Neural progenitor cell (in vitro differentiated cells): Measurements from ENCODE around the gene CYP11A1. TPM values are rescaled to one million over a fixed set of nuclear protein-coding genes. Genes with fewer than 3 reads are reported as not detected.

Source experiments
- DNase-seq: peaks from one replicate; pipeline ENCODE4 v3.0.0-alpha.2; 2016; ENCODE audit warnings: low spot score
- H2AFZ ChIP-seq: fragments of 200-600 bp; sonication (generic); replicated peaks from 2 replicates; pipeline ENCODE4 v1.6.1; 2016; ENCODE audit warnings: antibody characterized with exemption
- H3F3A ChIP-seq: fragments of 200-600 bp; sonication (generic); 2 replicates; pipeline ENCODE4 v1.6.1; 2016; ENCODE audit warnings: antibody characterized with exemption, low read depth
- H3K27ac ChIP-seq: fragments of 200-600 bp; sonication (generic); 2 replicates; pipeline ENCODE4 v1.5.1; 2016; ENCODE audit warnings: mild to moderate bottlenecking
- H3K27me3 ChIP-seq: fragments of 200-600 bp; sonication (generic); 2 replicates; pipeline ENCODE4 v1.6.1; 2016; ENCODE audit warnings: mild to moderate bottlenecking, moderate library complexity
- H3K36me3 ChIP-seq: fragments of 200-600 bp; sonication (generic); 2 replicates; pipeline ENCODE4 v1.5.1; 2016
- H3K4me1 ChIP-seq: fragments of 200-600 bp; sonication (generic); 2 replicates; pipeline ENCODE4 v1.6.1; 2016; ENCODE audit warnings: mixed run types
- H3K4me2 ChIP-seq: fragments of 200-600 bp; sonication (generic); 2 replicates; pipeline ENCODE4 v1.6.1; 2016
- H3K4me3 ChIP-seq: fragments of 200-600 bp; sonication (generic); 2 replicates; pipeline ENCODE4 v1.5.1; 2016
- H3K79me2 ChIP-seq: fragments of 200-600 bp; sonication (generic); 2 replicates; pipeline ENCODE4 v1.6.1; 2016; ENCODE audit warnings: low read depth
- H3K9ac ChIP-seq: fragments of 200-600 bp; sonication (generic); 2 replicates; pipeline ENCODE4 v1.6.1; 2016
- H3K9me3 ChIP-seq: fragments of 200-600 bp; sonication (generic); 2 replicates; pipeline ENCODE4 v1.5.1; 2016; ENCODE audit warnings: low read depth
- H4K20me1 ChIP-seq: fragments of 200-600 bp; sonication (generic); 2 replicates; pipeline ENCODE4 v1.6.1; 2016; ENCODE audit warnings: low read depth
- H3K27ac Mint-ChIP-seq: 3 replicates; pipeline ENCODE4 v1.8.0; 2021; ENCODE audit warnings: mixed read lengths
- H3K27me3 Mint-ChIP-seq: 2 replicates; pipeline ENCODE4 v1.8.0; 2022; ENCODE audit warnings: low read depth, mild to moderate bottlenecking, inconsistent platforms, moderate library complexity, mixed read lengths; ENCODE audit not compliant: insufficient read depth
- H3K36me3 Mint-ChIP-seq: 3 replicates; pipeline ENCODE4 v1.8.0; 2021; ENCODE audit warnings: mixed read lengths
- H3K4me1 Mint-ChIP-seq: 3 replicates; pipeline ENCODE4 v1.8.0; 2021; ENCODE audit warnings: mixed read lengths
- H3K4me3 Mint-ChIP-seq: 3 replicates; pipeline ENCODE4 v1.8.0; 2021; ENCODE audit warnings: mild to moderate bottlenecking, moderate library complexity, mixed read lengths
- H3K9me3 Mint-ChIP-seq: 3 replicates; pipeline ENCODE4 v1.8.0; 2020; ENCODE audit warnings: mixed read lengths
- CTCF ChIP-seq: fragments of 200-600 bp; sonication (generic); IDR thresholded peaks from 2 replicates; pipeline ENCODE4 v1.5.1; 2017; ENCODE audit warnings: antibody characterized with exemption, mild to moderate bottlenecking
- EZH2 ChIP-seq: fragments of 200-600 bp; sonication (generic); IDR thresholded peaks from 2 replicates; pipeline ENCODE4 v1.6.1; 2017; ENCODE audit warnings: antibody characterized with exemption, mild to moderate bottlenecking, moderate library complexity
- EZH2phosphoT487 ChIP-seq: fragments of 200-600 bp; sonication (generic); IDR thresholded peaks from 2 replicates; pipeline ENCODE4 v1.6.1; 2017; ENCODE audit warnings: antibody characterized with exemption
- total RNA-seq: library from RNA; depleted of rRNA; stranded (reverse); fragments of >200 nt; gene quantifications from 2 replicates; pipeline ENCODE4 v1.2.3, GENCODE V29; 2015; ENCODE audit warnings: low replicate concordance

Gene CYP11A1
- total RNA-seq, 1 donor from 2014 or later: 0.99 TPM

DNA sequence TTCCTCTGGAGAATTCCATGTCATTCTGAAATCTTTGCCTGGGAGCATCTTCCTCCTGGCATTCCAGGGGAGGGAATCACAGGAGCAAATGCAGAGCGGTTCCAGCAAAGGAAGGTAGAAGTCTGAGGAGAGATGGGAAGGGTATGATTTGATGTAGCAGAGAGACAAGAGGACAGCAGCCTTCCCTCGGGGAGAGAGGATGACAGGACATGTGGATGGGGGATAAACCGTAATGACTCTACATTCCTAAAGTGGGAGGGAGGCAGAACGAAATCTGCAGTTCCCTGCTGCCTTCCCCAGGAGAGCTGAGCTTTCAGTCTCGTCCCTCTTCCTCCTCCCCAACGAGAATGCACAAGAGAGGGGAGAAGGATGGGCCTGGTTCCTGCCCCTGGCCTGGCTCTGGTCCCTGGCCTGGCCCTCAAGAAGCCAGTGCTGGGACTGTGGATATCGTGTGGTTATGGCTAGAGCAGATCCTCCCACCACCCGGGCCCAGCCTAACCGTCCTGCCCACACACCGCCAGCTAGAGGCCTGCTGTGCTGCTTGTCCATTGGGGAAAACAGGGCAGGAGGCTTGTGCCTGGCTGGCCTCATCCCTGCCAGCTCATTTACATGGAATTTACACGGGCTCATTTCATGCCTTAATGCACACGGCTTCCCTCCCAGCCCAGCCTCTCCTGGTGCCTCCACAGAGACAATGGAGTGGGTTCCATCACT, 39.7 kb upstream of the CYP11A1 start:
- peak; percentile 79 for DNase-seq
- H3F3A ChIP-seq: no peaks in the 10 kb centered on the region
- H3K79me2 ChIP-seq: no peaks in the 10 kb centered on the region
- Mint-ChIP-seq H3K9me3 (no peaks in the 10 kb centered on the region), H3K4me1 (peaks cover 44% of the 10 kb centered on the region), H3K27me3 (peaks cover 21% of the 10 kb centered on the region), H3K36me3 (no peaks in the 10 kb centered on the region), H3K4me3 (peak overlapping the region; percentile 39), H3K27ac (peak overlapping the region; percentile 84)
- peak overlapping the region; percentile 39 for H2AFZ ChIP-seq
- H4K20me1 ChIP-seq: no peaks in the 10 kb centered on the region
- H3K4me2 ChIP-seq: peak overlapping the region; percentile 4
- H3K27ac ChIP-seq: no peak overlapping the region
- no peaks in the 10 kb centered on the region for H3K36me3 ChIP-seq
- no peak for TF ChIP-seq EZH2
- TF ChIP-seq CTCF: no peak
- no peak for TF ChIP-seq EZH2phosphoT487
- no peak overlapping the region for H3K4me3 ChIP-seq
- no peaks in the 10 kb centered on the region for H3K27me3 ChIP-seq
- H3K9me3 ChIP-seq: no peaks in the 10 kb centered on the region
- H3K4me1 ChIP-seq: peaks cover 19% of the 10 kb centered on the region
- H3K9ac ChIP-seq: no peak overlapping the region

- Histone ChIP-seq H3K27ac (no peak overlapping the region), H3K9ac (no peak overlapping the region), H2AFZ (peak overlapping the region; percentile 39), H4K20me1 (no peaks in the 10 kb centered on the region), H3K9me3 (no peaks in the 10 kb centered on the region), H3K4me3 (no peak overlapping the region), H3K36me3 (no peaks in the 10 kb centered on the region), H3K27me3 (no peaks in the 10 kb centered on the region), H3K79me2 (no peaks in the 10 kb centered on the region), H3K4me2 (peak overlapping the region; percentile 4), H3K4me1 (peaks cover 19% of the 10 kb centered on the region), H3F3A (no peaks in the 10 kb centered on the region)
- Mint-ChIP-seq H3K4me3 (peak overlapping the region; percentile 39), H3K27ac (peak overlapping the region; percentile 2), H3K9me3 (no peaks in the 10 kb centered on the region), H3K4me1 (peaks cover 40% of the 10 kb centered on the region), H3K36me3 (no peaks in the 10 kb centered on the region), H3K27me3 (peaks cover 21% of the 10 kb centered on the region)
- DNase-seq: no peak
- TF ChIP-seq EZH2phosphoT487 (no peak), CTCF (no peak), EZH2 (no peak)
These were observed 39.1 kb upstream of the CYP11A1 start for GRCh38 chr15:74406517-74406916.

DNA sequence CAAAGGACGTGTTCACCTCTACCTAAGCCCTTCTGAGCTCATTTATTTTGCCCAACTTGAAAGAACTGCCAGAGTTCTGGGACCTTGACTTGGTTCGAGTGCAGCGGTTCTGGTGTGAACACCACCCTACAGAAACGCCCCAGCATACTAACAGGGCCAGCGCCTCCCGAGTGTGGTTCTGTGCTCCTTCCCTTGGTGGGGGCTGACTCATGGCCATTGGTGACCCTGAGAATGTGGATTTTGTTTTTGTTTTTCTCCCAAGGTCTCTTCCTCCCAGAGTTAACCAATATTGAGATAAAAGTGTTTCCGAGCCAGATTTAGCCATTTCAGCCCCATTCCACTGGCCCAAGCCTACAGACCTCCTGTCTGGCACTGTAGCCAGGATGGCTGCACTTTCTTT, 38.4 kb upstream of the CYP11A1 start:
- peaks cover 19% of the 10 kb centered on the region for H3K4me1 ChIP-seq
- no peaks in the 10 kb centered on the region for H3K36me3 Mint-ChIP-seq
- H3K4me1 Mint-ChIP-seq: peaks cover 40% of the 10 kb centered on the region
- no peaks in the 10 kb centered on the region for H3K9me3 Mint-ChIP-seq
- H3K27ac Mint-ChIP-seq: no peak overlapping the region
- no peak overlapping the region for H3K4me2 ChIP-seq
- no peaks in the 10 kb centered on the region for H3K27me3 ChIP-seq
- H3K36me3 ChIP-seq: no peaks in the 10 kb centered on the region
- no peaks in the 10 kb centered on the region for H3F3A ChIP-seq
- H4K20me1 ChIP-seq: no peaks in the 10 kb centered on the region
- TF ChIP-seq EZH2phosphoT487: no peak
- TF ChIP-seq CTCF: no peak
- TF ChIP-seq EZH2: no peak
- no peak overlapping the region for H3K4me3 ChIP-seq
- no peaks in the 10 kb centered on the region for H3K9me3 ChIP-seq
- DNase-seq: no peak
- H3K27me3 Mint-ChIP-seq: peaks cover 24% of the 10 kb centered on the region
- no peaks in the 10 kb centered on the region for H3K79me2 ChIP-seq
- H3K27ac ChIP-seq: no peak overlapping the region
- no peak overlapping the region for H2AFZ ChIP-seq
- no peak overlapping the region for H3K4me3 Mint-ChIP-seq
- H3K9ac ChIP-seq: no peak overlapping the region
